HG02759 (cell line): ENCODE results near the gene SPX.
A peak's percentile ranks its signal among the peaks of the same experiment; 100 is the strongest.

Experiments
- ATAC-seq: cut with Tn5 transposase; IDR thresholded peaks from one replicate; pipeline ENCODE4 v1.9.1; 2021; ENCODE audit warnings: mild to moderate bottlenecking, moderate library complexity; ENCODE audit not compliant: unreplicated experiment

The SPX gene

GRCh38 chr12:21526053-21526452, at the start of gene SPX:
SPX (plus strand) TSS chr12:21526296; CDS start chr12:21526473, 177 bp downstream.
- ATAC-seq, result no peak

DNA sequence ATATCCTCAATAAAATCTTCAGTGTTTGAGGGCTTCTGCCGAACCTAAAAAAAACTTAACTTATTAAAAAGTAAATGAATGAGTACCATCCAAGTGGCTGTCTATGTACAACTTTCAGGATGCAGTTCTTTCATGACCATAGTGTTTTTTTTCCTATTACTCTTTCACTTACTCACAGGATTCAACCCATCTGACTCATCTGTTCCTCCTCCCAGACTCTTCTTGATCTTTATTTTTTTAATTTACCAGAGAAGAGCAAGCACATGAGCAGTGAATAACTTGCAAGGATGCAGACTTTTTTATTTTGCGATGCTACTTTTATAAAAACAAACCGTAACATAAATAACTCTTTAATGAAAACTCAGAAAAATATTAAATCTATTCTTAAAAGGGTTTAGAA, 49.1 kb upstream of the SPX start:
- no peak for ATAC-seq

DNA sequence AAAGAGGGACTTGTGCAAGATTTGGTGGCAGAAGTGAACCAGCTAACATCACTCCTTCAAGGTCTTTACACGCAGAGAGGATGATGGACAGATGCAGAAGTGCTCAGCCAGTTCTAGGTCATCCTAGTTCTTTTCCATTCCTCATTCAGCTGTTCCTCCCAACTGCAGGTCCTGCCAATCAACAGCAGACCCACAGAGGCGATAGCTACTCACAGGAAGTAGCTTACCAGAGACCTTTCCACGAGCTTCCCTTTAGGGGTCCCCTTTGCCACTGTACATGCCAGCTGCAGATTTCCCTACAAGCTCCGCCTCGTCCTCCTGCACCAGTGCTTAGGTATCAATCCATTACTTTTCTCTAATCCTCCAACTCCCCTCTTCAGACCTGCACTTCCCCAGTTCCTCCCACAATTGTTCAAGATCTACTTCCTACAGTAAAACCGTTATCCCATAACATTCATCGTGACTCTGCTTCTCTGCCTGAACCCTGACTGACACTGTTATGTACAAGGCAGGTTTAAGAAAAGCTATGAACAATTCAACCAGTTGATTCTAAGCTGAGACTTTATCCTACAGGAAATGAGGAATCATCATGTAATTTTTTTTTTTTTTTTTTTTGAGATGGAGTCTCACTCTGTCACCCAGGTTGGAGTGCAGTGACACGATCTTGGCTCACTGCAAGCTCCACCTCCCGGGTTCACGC, 47.2 kb upstream of the SPX start:
- no peak for ATAC-seq

DNA sequence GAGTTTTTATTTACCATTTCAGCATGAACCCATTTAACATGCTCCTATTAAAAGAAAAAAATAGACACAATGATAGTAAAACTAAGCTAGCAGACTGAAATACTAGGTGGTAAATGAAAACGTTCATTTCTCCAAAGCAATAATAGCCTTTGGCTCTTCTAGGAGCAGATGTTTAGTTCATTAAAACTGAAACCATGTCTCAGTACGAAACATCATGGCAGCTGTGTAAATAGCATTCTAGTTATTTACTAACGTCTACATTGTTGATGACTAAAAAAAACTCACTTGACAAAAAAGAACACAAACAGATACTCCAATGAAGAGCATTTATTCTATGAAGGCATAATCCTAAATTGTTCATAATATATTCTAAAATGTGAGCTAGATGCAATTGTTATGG, 42.6 kb upstream of the SPX start:
- no peak for ATAC-seq

GRCh38 chr12:21485998-21486397, 40.1 kb upstream of the SPX start:
- no peak for ATAC-seq

GRCh38 chr12:21499765-21500164, 26.3 kb upstream of the SPX start:
- ATAC-seq, result no peak

DNA sequence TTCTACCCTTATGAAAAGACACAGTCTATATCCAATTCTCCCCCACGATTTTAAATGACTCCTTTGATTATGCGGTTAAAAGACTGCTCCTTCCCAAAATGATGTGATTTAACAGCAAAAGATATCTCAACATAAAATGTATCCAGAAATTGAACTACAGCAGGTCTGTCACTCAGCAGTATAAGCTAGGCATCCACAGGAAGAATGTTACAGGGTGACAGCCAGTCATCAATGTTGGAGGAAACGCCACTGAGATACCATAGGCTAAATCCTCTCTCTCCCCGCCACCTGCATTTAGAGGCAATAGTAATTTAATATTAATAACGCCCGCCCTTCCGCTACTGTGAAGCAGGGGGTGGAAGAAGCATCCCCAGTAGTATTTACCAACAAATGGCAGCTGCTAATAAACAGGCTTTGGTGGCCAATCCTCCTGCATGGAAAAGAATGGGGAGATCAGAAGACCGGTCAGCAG, 25.3 kb upstream of the SPX start:
- ATAC-seq, result no peak

DNA sequence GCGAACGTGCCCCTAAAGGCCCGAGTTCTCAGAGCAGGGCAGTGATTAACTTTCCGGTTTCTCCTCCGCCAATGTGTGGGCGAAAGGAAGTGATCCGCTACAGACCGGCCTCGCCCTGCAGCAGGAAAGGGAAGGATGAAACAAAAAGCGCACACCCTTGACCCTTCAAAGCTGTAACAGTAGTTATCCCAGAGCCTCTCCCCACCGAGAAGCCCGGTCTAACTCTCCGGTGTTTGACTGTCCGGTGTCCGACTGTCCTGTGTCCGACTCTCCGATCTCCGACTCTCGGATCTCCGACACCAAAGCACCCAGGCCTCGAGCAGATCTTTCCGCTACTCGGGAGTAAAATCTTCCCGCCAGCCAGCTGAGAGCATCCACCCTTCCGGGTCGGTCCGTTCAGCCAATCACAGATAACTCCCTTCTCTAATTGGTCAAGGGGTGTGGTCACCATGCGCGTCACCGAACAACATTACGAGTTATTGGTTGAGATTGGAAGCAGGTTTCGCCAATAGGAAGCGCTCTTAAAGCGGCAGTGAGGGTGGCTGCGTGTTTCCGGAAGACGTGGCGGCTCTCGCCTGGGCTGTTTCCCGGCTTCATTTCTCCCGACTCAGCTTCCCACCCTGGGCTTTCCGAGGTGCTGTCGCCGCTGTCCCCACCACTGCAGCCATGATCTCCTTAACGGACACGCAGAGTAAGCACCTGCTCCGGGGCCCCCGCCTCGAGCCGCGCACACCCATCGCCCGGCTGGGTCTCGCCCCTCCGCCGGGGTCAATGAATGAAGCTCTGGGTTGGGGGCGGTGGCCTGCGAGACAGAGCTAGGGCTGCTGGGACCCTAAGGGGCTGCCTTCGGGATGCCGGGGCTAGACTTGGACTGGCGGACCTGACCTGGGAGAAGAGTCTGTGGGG, 24.6 kb upstream of the SPX start, which contains the start of the genes GOLT1B and RECQL:
Gene GOLT1B (plus strand): TSS at position 532 of the 906 bp plus-strand sequence. CDS start 135 bp downstream, at position 667.
Gene RECQL (minus strand): TSS at position 378 of the 906 bp plus-strand sequence. CDS start 2,065 bp downstream, outside the sequence.
- peak; percentile 98 for ATAC-seq

DNA sequence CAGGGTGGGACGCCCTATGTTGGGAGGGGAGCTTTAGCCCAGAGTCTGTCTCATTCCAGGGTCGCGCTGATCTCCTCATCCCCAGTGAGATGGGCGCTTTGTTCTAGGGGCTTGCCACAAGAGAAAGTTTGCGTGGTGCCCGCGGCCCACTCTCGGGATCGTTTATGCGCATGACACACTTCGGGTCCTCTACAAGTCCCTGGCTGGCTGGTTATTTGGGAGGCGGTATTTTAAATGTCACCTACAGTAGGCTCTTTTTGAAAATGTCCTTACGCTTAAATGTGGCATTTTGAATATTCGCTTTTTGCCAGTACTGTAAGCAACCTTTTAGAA, 24.0 kb upstream of the SPX start:
- ATAC-seq, result no peak

GRCh38 chr12:21502872-21503271, 23.2 kb upstream of the SPX start:
- ATAC-seq, result no peak

- ATAC-seq, result no peak
Observed at GRCh38 chr12:21505888-21506287, 20.2 kb upstream of the SPX start.

- ATAC-seq, result no peak
Observed at GRCh38 chr12:21507849-21508248, 18.2 kb upstream of the SPX start.

- ATAC-seq, result peak; percentile 95
Observed at GRCh38 chr12:21509768-21510167, 16.3 kb upstream of the SPX start.

DNA sequence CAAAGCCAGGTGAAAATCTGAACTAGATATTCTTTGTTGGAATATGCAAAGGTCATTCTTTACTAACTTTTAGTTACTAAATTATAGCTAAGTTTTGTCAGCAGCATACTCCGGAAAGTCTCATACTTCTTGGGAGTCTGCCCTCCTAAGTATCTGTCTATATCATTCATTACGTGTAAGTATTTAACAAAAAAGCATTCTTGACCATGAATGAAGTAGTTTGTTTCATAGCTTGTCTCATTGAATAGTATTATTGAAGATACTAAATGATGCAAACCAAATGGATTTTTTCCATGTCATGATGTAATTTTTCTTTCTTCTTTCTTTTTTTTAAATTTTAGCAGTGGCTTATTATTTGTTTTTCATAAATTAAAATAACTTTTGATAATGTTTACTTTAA, 9.8 kb upstream of the SPX start:
- ATAC-seq, result no peak

DNA sequence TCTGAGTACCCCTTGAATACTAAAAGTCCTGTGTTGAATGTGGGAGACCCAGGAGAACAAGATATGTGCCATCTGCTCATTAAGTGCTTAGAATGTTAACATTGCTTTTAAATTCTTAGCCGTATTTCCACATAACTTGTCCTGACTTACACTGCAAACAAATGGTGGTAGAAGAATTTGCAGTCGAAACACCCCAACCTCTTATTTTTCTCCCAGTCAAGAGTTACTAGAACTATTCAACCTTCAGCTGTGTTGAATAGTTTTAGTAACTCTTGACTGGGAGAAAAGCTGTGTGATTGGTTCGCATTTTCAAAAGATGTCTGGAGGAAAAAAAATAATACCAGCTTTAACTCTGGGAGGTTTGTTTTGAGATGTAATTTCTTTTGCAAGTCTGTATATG, 7.6 kb upstream of the SPX start:
- no peak for ATAC-seq

DNA sequence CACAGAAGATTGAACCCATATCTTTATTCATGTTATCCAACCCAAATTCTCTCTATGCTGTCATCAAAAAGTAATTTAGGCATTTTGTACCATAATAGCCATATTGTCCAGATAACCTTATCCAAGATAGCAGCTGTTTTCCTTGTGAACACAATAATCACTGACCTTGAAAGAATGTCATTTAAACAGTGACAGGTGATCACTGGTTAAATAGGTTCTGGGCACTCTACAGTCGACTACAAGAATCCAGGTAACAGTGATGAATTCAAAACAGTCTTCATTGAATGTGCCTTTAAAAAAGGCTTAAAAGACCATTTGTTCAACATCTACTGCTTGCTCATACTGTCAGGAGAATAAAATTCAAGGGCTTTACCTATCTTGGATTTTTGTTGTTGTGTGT, 4.6 kb upstream of the SPX start:
- no peak for ATAC-seq

DNA sequence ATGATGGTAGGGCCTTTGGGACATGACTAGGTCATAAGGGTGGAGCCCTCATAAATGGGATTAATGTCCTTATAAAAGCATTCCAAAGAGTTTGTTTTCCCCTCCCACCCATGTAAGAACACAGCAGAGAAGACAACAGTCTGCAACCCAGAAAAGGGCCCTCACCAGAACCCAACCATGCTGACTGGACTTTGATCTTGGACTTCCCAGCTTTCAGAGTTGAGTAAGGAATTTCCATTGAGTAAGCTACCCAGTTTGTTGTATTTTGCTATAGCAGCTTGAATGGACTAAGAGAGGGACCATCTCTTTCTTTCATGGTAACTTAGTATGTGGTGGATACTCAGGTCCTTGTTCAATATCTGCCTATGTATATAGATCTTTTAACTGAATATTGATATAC, 2.9 kb upstream of the SPX start:
- ATAC-seq, result no peak

- ATAC-seq, result no peak
Observed at GRCh38 chr12:21526721-21527345, 737 bp downstream of the SPX start.

DNA sequence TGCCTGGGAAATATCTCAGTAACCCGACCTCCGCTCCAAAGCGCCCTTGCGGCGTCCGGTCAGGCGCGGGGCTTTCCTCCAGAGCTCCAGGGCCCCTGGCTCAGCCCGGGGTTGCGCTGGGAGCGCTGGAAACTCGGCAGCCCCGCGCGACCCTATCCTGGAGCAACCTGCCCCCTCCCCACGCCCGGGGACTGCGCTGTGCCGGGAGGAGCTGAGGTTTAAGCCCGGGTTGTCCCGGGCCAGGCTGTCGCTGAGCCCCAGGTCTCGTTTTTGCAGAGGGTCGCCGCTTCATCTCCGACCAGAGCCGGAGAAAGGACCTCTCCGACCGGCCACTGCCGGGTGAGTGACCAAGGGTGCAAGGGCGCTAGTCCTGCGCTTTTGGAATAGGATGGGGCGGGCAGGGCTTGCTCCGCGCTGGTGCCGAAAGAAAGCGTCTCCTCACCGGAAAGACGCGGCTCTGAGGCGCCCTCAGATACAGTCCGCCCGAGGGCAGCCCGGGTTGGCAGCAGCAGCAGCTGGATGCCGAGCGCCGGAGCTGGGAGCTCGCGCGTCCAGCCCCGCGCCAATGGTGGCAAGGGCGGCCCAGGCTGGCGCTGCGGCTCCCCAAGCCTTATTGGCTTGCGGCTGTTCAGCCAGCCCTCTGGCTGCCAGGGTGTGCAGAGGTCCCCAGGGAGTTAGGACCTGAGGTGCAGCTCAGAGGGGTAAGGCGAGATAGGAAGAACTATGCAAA, 1.5 kb downstream of the SPX start:
- ATAC-seq, result peak; percentile 96

DNA sequence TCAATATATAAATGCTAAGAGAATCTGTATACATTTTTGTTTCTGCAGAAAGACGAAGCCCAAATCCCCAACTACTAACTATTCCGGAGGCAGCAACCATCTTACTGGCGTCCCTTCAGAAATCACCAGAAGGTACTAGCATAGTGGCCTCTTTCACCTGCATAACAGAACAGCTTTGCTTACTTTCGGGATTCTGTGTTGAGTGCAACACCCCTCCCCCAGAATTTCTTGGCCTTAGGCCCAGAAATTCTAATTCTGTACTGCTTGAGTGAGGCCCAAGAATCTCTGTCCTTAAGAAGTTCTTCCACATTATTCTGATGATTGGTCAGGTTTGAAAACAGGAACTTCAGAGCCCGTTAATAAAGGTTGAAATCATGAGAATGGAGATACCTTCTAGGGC, 2.9 kb downstream of the SPX start:
- ATAC-seq, result no peak

GRCh38 chr12:21529456-21529855, 3.4 kb downstream of the SPX start:
- ATAC-seq, result no peak
